Measurements from ENCODE around the gene CAMTA1. TPM values are rescaled to one million over a fixed set of nuclear protein-coding genes. Genes with fewer than 3 reads are reported as not detected.

The CAMTA1 gene
- total RNA-seq, 2 donors from 2014 or later: 100 to 102 TPM

GRCh38 chr1:7476402-7476801, 691.1 kb downstream of the CAMTA1 start:
- Histone ChIP-seq H3K27ac (no peak overlapping the region), H3K27me3 (replicated peaks; ENCODE audit: insufficient read depth) (no peaks in the 10 kb centered on the region), H3K4me1 (replicated peaks) (no peaks in the 10 kb centered on the region), H3K4me3 (no peak overlapping the region), H3K9me3 (no peaks in the 10 kb centered on the region), H3K36me3 (no peaks in the 10 kb centered on the region)
- WGBS: 92% methylated on average over 2 of the region's 2 CpGs
- TF ChIP-seq POLR2AphosphoS5 (IDR thresholded peaks at IDR 0.05): no peak
- TF ChIP-seq POLR2A (IDR thresholded peaks at IDR 0.05): no peak
- TF ChIP-seq, protein P1, sequence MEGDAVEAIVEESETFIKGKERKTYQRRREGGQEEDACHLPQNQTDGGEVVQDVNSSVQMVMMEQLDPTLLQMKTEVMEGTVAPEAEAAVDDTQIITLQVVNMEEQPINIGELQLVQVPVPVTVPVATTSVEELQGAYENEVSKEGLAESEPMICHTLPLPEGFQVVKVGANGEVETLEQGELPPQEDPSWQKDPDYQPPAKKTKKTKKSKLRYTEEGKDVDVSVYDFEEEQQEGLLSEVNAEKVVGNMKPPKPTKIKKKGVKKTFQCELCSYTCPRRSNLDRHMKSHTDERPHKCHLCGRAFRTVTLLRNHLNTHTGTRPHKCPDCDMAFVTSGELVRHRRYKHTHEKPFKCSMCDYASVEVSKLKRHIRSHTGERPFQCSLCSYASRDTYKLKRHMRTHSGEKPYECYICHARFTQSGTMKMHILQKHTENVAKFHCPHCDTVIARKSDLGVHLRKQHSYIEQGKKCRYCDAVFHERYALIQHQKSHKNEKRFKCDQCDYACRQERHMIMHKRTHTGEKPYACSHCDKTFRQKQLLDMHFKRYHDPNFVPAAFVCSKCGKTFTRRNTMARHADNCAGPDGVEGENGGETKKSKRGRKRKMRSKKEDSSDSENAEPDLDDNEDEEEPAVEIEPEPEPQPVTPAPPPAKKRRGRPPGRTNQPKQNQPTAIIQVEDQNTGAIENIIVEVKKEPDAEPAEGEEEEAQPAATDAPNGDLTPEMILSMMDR (IDR thresholded peaks at IDR 0.05): no peak
- intact Hi-C loops (cut with DNase I): no loop called here
- no peak for DNase-seq (ENCODE audit: low spot score)

GRCh38 chr1:7476861-7477547, 691.8 kb downstream of the CAMTA1 start:
- WGBS: 54% methylated on average over 17 of the region's 17 CpGs
- no peak for TF ChIP-seq POLR2A (IDR thresholded peaks at IDR 0.05)
- peak; percentile 12 for TF ChIP-seq POLR2AphosphoS5 (IDR thresholded peaks at IDR 0.05)
- Histone ChIP-seq H3K9me3 (no peaks in the 10 kb centered on the region), H3K36me3 (no peaks in the 10 kb centered on the region), H3K4me3 (no peak overlapping the region), H3K4me1 (replicated peaks) (no peaks in the 10 kb centered on the region), H3K27me3 (replicated peaks; ENCODE audit: insufficient read depth) (no peaks in the 10 kb centered on the region), H3K27ac (no peak overlapping the region)
- intact Hi-C loops (cut with DNase I): no loop called here
- no peak for DNase-seq (ENCODE audit: low spot score)

GRCh38 chr1:7477593-7477992, 692.3 kb downstream of the CAMTA1 start:
- TF ChIP-seq POLR2A (IDR thresholded peaks at IDR 0.05): no peak
- no peak for TF ChIP-seq POLR2AphosphoS5 (IDR thresholded peaks at IDR 0.05)
- TF ChIP-seq, protein P1 (IDR thresholded peaks at IDR 0.05): no peak
- no peaks in the 10 kb centered on the region for H3K9me3 ChIP-seq
- no peaks in the 10 kb centered on the region for H3K36me3 ChIP-seq
- no peak for DNase-seq (ENCODE audit: low spot score)
- no peak overlapping the region for H3K27ac ChIP-seq
- no peaks in the 10 kb centered on the region for H3K27me3 ChIP-seq (replicated peaks; ENCODE audit: insufficient read depth)
- no peaks in the 10 kb centered on the region for H3K4me1 ChIP-seq (replicated peaks)
- WGBS: 72% methylated on average over 10 of the region's 12 CpGs
- H3K4me3 ChIP-seq: no peak overlapping the region
- intact Hi-C loops (cut with DNase I): no loop called here

DNA sequence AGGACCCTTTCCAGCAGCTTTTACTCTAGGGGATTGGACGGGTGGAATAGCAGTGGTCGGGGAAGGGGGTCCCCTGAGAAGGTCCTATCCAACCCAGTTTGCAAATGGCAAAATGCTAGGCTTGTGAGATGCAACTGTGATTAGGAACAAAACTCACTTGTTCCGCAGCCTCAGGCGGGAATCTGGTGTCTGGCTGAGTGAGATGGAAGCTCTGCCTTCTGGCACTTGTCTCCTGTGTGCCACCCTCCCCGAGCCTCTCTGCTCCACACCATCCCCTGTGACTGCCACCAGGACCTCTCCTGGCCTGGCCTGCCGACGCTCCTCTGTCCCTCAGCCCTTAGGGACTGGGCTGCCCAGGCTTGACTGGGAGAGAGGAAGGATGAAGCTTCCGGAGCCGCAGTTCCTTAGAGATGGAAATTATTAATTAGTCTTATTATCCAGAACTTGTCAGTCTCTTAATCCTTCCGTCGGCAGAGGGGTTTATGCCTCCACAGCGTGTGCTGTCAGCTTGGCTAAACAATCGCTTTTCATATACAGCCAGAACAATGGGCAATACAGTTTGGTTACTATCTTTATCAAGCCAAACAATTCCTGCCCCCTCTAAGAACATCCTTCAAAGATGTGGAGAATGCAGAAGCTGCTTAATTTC, 693.0 kb downstream of the CAMTA1 start:
- WGBS: 37% methylated on average over 13 of the region's 13 CpGs
- H3K4me3 ChIP-seq: no peak overlapping the region
- intact Hi-C loops (cut with DNase I): no loop called here

GRCh38 chr1:7478809-7479499, 693.7 kb downstream of the CAMTA1 start:
- Histone ChIP-seq H3K4me3 (no peak overlapping the region), H3K27ac (no peak overlapping the region), H3K4me1 (replicated peaks) (no peaks in the 10 kb centered on the region), H3K27me3 (replicated peaks; ENCODE audit: insufficient read depth) (no peaks in the 10 kb centered on the region), H3K9me3 (no peaks in the 10 kb centered on the region), H3K36me3 (no peaks in the 10 kb centered on the region)
- 55% methylated on average over 14 of the region's 14 CpGs for WGBS
- intact Hi-C loops (cut with DNase I): no loop called here
- no peak for DNase-seq (ENCODE audit: low spot score)
- TF ChIP-seq POLR2A (IDR thresholded peaks at IDR 0.05) (no peak), POLR2AphosphoS5 (IDR thresholded peaks at IDR 0.05) (no peak)
- TF ChIP-seq, protein P1 (IDR thresholded peaks at IDR 0.05): no peak

More for the DNA sequence above, 693.0 kb downstream of the CAMTA1 start:
- no peaks in the 10 kb centered on the region for H3K9me3 ChIP-seq
- H3K4me1 ChIP-seq (replicated peaks): no peaks in the 10 kb centered on the region
- DNase-seq (ENCODE audit: low spot score): no peak
- TF ChIP-seq POLR2A (IDR thresholded peaks at IDR 0.05): no peak
- TF ChIP-seq POLR2AphosphoS5 (IDR thresholded peaks at IDR 0.05): no peak
- no peaks in the 10 kb centered on the region for H3K36me3 ChIP-seq
- no peaks in the 10 kb centered on the region for H3K27me3 ChIP-seq (replicated peaks; ENCODE audit: insufficient read depth)
- H3K27ac ChIP-seq: no peak overlapping the region

Data from prostate gland (tissue), 2 donors.